Occipital lobe (tissue), 2 donors: ENCODE data around the gene TBX18. TPM values are rescaled to one million over a fixed set of nuclear protein-coding genes. Genes with fewer than 3 reads are reported as not detected.

Source experiments
- DNase-seq: peaks from one replicate; lab custom pipeline; 2025; lab: John Stamatoyannopoulos, UW
- total RNA-seq: library from RNA; depleted of rRNA; stranded (reverse); fragments of >200 nt; gene quantifications from one replicate; pipeline ENCODE4 v1.2.3, GENCODE V29; 2014

The TBX18 gene
- total RNA-seq, 1 donor from 2014 or later: 7.8 TPM

- DNase-seq: no peak
Measured at GRCh38 chr6:84773133-84773430, 8.7 kb upstream of the TBX18 start.

- DNase-seq: no peak
Measured at GRCh38 chr6:84772428-84773132, 8.2 kb upstream of the TBX18 start.

- DNase-seq: no peak
Measured at GRCh38 chr6:84771756-84772356, 7.5 kb upstream of the TBX18 start.

- no peak for DNase-seq
Measured at GRCh38 chr6:84771125-84771755, 6.8 kb upstream of the TBX18 start.

- no peak for DNase-seq
Measured at GRCh38 chr6:84770521-84770920, 6.1 kb upstream of the TBX18 start.

DNA sequence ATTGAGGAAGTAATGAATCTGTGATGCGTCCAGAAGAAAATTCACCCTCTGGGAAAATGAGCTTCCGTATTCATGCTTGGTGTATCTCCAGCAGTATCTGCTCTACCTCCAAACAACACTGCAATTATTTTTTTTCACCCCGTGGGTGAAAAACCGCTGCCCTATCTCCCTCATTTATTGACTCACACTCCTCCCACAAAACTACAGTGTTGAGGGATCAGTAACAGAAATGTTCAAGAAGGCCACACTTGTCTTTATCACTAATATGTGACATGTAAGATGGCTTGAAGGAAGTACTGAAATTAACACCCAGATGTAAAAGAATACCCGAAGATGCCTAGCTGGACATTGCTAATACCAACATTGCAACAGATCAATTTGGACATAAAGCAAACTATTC is 4.9 kb upstream of the TBX18 start:
- DNase-seq: no peak

- DNase-seq: no peak
Measured at GRCh38 chr6:84768442-84769174, 4.2 kb upstream of the TBX18 start.

DNA sequence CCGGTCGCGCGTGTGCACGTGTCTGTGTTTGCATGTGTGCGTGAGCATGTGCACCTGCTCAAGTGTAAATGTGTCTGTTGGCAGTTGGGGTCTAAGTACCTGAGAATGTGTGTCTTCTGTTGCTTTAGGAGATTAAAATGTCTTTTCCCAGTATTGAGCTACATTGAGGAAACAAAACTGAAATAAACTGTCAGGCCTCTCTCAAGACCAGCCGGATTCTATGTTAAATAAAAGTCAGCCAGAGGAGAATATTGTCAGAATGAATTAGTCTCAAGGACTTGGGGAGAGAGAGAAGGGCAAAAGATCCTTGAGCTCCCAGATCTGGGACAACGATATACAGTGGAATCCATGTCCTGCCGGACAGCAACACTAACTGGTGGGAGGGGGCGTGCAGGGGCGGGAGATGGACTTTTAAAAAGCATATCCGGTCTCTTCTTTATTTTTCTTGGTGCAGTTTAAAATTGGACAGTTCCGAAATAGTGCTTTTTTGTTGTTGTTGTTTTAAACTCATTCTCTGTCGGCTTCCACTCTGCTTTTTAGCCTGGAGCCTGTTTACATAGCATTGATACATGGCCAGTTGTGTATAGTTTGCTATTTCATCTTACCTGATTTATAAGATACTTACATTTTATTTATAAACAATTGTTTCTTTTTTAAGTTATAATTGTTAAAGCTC is 3.3 kb upstream of the TBX18 start:
- no peak for DNase-seq

DNA sequence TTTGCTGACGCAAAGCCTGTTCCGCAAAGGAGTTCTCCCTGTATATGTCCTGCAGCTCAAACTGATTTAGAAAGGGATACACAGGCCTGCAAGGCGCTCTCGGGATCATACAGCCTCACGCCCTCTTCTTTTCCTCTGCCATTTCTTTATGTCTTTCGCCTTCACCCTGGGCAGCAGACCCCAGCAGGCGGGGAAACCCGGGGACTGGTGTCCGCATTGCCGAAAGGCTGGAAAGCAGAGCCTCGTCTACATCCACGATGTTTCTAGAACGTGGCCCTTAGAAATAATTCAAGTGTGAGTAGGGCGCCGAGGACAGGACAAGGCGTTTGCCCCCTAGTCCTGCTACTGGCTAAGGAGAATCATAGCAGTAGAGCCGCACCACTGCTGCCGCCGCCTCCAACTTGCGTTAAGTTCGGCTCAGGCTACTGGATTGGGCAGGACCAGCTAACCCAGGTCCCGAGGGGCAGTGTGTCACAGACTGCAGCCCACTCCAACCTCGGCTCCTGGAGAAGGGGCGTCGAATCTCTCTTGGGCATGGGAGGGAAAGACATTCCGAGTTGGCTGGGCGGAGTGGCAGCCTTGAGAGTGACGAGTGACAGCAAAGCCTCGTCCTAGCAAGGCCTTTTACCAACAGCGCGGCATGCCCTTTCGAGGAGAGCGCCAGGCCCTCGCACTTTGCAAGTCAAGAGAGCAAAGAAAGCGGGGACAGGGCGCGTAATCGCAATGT is 2.6 kb upstream of the TBX18 start:
- no peak for DNase-seq

DNA sequence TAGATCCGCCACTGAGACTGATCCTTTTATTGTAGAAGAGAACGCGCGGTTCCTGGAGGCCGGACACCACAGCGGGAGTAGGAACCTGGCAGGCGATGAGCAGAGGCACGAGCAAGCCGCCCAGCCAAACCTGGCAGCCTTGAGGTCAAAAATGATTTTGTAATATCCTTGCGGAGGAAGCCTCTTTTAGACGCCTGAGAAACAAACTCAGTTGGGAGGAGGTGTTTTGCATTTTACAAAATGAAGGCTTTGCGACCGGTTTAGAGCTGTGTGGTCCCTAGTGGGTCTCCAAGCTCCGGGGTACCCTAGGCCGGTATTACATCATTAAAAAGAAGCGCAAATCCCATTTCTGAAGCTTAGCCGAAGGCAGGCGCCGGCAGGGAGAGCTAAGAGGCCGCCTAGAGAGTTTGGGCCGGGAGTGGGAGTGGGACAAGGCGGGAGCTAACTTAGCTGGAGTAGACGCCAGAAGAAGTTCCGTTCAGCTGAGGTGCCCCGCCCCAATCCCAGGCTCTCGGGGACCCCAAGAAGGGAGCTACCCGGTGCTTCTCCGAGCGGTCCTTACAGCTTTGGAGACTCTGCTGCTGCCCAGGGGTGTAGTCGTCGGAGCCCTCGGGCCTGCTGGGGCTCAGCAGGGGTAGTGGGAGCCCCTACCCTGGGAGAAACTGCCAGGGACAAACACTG is 1.9 kb upstream of the TBX18 start:
- no peak for DNase-seq

- no peak for DNase-seq
Measured at GRCh38 chr6:84763886-84764331, 489 bp downstream of the TBX18 start.

DNA sequence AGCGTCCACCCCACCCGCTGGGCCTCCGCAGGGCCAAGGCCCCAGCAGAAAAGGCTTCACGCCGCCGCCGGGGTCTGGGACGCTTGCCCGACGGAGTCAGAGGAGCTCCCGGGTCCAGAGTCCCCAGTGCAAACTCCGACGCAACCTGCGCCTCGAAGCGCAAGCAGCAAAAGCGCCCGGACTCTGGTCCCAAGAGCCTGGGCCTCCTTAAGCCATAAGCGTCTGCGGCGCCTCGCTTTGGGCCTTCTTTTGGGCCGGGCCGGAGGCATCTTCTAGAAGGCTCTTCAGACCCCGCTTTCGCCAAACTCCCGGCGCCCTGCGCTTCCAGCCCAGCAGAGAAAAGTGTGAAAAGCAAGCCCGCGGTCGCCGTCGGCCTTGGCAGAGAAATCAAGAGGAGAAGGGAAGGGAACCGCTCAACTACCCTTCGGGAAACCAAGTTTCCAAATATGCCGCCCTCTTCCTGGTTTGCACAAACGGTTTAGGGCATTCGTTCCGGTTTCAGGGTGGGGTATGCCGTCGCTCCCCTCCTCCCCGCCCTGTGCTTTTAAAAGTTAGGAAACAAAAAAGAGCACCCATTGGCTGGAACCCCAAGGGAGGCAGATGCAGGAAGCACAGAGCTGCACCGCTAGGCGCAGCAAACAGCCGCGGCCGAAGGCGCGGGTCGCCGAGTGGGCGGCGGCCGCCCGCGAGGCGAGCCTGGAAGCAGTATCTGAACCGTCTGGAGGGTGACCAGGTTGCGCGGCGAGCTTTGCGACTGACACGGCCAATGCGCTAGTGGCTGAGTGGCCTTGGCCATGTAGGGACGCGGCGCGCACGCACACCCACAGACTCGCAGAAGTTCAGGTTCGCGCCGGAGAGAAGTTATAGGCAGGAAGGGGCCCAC is 1.2 kb downstream of the TBX18 start:
- no peak for DNase-seq

GRCh38 chr6:84762220-84763002 is 2.0 kb downstream of the TBX18 start:
- DNase-seq: no peak

- DNase-seq: no peak
Measured at GRCh38 chr6:84758486-84758885, 5.9 kb downstream of the TBX18 start.

DNA sequence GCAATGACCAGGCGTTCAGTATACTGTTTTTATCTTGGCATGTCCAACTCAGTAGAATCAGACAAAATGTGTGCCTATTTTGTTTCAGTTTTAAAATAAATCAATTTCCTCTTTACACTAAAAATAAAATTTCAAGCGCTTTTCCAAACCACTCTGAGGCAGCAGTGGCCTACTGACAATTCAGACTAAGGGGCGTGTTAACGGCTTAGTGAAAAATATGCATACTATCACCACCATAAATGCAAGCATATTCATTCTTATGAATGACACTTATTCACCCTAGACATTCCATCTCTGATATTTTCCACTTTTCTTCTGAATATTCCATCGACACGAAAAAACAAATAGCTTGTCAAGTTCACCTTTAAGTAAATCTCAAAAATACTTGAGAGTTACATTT is 7.5 kb downstream of the TBX18 start:
- no peak for DNase-seq

DNA sequence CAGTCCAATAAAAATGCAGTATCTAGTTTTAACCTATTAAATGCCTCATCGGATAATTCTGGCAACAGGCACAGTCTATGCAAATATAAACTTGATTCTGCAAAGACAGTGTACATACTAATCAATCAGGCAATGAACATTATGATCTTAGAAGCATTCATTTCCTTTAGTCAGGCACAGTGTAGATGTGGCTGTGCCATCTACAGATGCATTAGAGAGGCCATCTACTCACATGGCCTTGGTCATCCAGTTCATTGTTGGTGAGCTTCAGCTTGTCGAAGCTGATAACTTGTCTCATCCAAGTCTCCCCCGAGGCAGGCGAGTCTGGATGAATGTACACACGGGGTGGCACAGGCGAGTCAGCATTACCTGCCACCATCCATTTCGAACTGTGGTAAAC is 7.9 kb downstream of the TBX18 start:
- DNase-seq: no peak

DNA sequence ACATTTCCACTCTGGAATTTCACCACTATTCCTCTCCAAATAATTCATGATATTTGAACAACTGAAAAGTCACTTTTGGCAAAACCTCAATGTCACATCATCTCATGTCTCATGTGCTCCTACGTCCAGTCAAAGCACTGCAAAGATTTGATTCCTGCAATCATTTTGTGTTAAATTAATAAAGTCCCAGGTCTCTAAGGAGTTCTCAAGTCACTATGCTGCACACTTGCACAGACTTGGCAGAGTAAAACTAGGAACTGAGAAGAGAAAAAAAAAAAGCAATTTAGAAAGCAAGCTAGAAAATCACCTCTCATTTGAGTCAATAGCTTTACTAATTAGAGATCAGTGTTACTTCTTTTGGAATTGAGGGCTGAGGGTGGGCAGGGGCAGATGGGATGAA is 11.2 kb downstream of the TBX18 start:
- DNase-seq: no peak

GRCh38 chr6:84752118-84752850 is 12.1 kb downstream of the TBX18 start:
- DNase-seq: no peak
